BE2C (cell line): ENCODE results near the gene NDUFA13.

ENCODE experiments used
- DNase-seq: peaks from one replicate; pipeline ENCODE4 v3.0.0-alpha.2; 2020
- H3K27me3 ChIP-seq: fragments of 250-450 bp; sonication (Bioruptor Pico); 2 replicates; pipeline ENCODE4 v1.5.1; 2020; ENCODE audit warnings: mild to moderate bottlenecking
- H3K36me3 ChIP-seq: fragments of 250-450 bp; sonication (Bioruptor Pico); 2 replicates; pipeline ENCODE4 v1.5.1; 2020; ENCODE audit warnings: mild to moderate bottlenecking
- H3K4me1 ChIP-seq: fragments of 250-450 bp; sonication (Bioruptor Pico); 2 replicates; pipeline ENCODE4 v1.5.1; 2020
- H3K4me3 ChIP-seq: 2 replicates; pipeline ENCODE4 v1.5.1; 2011; ENCODE audit warnings: low read depth, low read length
- H3K9me3 ChIP-seq: fragments of 250-450 bp; sonication (Bioruptor Pico); 2 replicates; pipeline ENCODE4 v1.5.1; 2020
- TF ChIP-seq, protein P1 (sequence below): IDR thresholded peaks from 2 replicates; pipeline ENCODE4 v1.5.1; 2012; ENCODE audit warnings: mild to moderate bottlenecking, low read depth, low read length

NDUFA13 gene

DNA sequence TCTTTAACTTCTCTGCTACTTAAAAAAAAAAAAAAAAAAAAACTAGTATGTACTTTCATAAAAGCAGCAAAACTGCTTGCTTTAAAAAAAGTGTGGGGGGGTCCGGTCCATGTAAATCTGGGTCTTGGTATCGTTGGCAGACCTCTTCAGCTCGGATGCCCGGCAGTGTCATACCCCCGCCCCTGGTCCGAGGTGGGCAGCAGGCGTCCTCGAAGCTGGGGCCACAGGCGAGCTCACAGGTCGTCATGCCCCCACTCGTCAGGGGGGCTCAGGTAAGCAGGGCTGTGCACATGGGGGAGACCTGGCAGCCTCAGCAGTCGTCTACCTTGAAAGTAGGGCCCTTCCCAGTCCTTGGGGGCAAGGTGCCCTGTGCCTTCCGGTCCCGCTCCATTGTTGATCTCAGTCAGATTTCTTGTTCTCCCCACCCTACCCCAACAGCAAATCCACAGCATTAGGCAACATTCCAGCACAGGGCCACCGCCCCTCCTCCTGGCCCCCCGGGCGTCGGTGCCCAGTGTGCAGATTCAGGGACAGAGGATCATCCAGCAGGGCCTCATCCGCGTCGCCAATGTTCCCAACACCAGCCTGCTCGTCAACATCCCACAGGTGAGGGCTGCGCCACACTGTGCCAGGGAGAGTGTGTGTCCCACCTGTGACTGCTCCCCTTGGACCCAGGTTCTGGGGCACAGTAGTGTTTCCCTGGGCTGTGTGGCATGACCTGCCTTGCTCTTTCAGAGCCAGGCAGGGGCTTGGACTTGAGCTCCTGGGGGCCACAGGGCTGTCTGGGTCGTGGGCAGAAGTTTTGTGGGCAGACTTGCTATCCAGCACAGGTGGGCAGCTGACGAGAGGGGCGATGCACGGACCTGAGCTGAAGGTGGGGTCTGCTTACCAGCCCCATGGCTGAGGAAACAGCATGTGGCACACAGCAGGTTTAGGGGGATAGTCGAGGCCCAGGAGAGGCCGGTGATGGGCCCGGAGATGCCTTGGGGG lies 20.1 kb upstream of the NDUFA13 start:
- H3K4me3 ChIP-seq, result no peak overlapping the region
- H3K4me1 ChIP-seq, result no peaks in the 10 kb centered on the region
- H3K36me3 ChIP-seq, result peaks cover 84% of the 10 kb centered on the region
- TF ChIP-seq, protein P1, sequence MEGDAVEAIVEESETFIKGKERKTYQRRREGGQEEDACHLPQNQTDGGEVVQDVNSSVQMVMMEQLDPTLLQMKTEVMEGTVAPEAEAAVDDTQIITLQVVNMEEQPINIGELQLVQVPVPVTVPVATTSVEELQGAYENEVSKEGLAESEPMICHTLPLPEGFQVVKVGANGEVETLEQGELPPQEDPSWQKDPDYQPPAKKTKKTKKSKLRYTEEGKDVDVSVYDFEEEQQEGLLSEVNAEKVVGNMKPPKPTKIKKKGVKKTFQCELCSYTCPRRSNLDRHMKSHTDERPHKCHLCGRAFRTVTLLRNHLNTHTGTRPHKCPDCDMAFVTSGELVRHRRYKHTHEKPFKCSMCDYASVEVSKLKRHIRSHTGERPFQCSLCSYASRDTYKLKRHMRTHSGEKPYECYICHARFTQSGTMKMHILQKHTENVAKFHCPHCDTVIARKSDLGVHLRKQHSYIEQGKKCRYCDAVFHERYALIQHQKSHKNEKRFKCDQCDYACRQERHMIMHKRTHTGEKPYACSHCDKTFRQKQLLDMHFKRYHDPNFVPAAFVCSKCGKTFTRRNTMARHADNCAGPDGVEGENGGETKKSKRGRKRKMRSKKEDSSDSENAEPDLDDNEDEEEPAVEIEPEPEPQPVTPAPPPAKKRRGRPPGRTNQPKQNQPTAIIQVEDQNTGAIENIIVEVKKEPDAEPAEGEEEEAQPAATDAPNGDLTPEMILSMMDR, result no peak
- no peak for DNase-seq
- no peaks in the 10 kb centered on the region for H3K9me3 ChIP-seq
- H3K27me3 ChIP-seq, result no peaks in the 10 kb centered on the region

DNA sequence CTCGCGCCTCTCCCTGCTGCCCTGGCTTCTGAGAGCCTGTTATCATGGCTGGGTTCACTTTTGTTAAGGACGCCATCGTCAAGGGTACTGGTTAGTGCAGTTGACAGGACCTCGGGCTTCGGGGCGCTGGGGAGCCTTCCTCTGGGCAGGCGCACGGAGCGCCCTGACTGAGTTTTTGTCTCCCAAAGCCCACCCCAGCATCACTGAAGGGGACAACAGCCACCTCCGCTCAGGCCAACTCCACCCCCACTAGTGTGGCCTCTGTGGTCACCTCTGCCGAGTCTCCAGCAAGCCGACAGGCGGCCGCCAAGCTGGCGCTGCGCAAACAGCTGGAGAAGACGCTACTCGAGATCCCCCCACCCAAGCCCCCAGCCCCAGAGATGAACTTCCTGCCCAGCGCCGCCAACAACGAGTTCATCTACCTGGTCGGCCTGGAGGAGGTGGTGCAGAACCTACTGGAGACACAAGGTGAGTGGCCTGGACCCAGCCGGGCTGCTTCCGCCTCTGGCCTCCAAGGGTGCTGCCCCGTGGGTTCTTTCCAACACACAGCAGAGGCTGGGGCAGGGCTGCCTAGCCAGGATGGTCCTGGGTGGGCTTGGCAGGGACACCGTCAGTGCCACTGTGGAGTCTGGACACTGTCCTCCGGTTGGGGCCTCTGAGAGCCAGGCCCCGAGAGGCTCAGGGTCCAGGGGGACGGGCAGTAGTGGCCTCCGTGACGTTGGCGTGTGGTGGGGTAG lies 17.6 kb upstream of the NDUFA13 start:
- no peaks in the 10 kb centered on the region for H3K4me1 ChIP-seq
- peaks cover 89% of the 10 kb centered on the region for H3K36me3 ChIP-seq
- no peaks in the 10 kb centered on the region for H3K9me3 ChIP-seq
- TF ChIP-seq, protein P1, result no peak
- no peak for DNase-seq
- no peaks in the 10 kb centered on the region for H3K27me3 ChIP-seq
- no peak overlapping the region for H3K4me3 ChIP-seq

- no peak overlapping the region for H3K4me3 ChIP-seq
- no peaks in the 10 kb centered on the region for H3K27me3 ChIP-seq
- no peaks in the 10 kb centered on the region for H3K9me3 ChIP-seq
- TF ChIP-seq, protein P1, result no peak
- no peak for DNase-seq
- no peaks in the 10 kb centered on the region for H3K4me1 ChIP-seq
- peaks cover 83% of the 10 kb centered on the region for H3K36me3 ChIP-seq
Measured at GRCh38 chr19:19499272-19499995, 16.6 kb upstream of the NDUFA13 start.

GRCh38 chr19:19500975-19501644 lies 14.9 kb upstream of the NDUFA13 start:
- Histone ChIP-seq H3K36me3 (peaks cover 81% of the 10 kb centered on the region), H3K4me3 (no peak overlapping the region), H3K4me1 (no peaks in the 10 kb centered on the region), H3K27me3 (no peaks in the 10 kb centered on the region), H3K9me3 (no peaks in the 10 kb centered on the region)
- DNase-seq, result no peak
- TF ChIP-seq, protein P1, result no peak

DNA sequence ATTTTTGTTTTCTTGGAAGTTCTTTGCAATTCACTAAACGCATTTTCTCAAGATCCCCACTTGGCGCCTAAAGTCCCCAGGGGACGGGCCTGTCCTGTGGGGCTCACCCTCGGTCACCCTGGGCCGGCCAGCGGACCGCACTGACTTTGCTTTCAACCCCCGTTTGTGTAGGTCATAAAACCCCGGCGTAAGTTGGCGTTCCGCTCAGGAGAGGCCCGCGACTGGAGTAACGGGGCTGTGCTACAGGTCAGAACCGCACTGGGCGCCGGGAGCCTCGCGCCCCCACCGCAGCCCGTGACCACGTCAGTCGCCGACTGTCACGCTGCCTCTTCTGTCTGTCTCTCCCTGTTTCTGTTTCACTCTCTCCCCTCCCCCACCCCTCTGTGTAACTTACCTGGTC lies 14.2 kb upstream of the NDUFA13 start:
- Histone ChIP-seq H3K36me3 (peaks cover 78% of the 10 kb centered on the region), H3K4me1 (no peaks in the 10 kb centered on the region), H3K27me3 (no peaks in the 10 kb centered on the region), H3K9me3 (no peaks in the 10 kb centered on the region), H3K4me3 (no peak overlapping the region)
- TF ChIP-seq, protein P1, result no peak
- DNase-seq, result no peak
